GM21447 (cell line): Measurements from ENCODE around the gene SCUBE1.
A peak's percentile ranks its signal among the peaks of the same experiment; 100 is the strongest.

Source experiments
- ATAC-seq: cut with Tn5 transposase; IDR thresholded peaks from one replicate; pipeline ENCODE4 v1.9.1; 2021; ENCODE audit not compliant: unreplicated experiment

The SCUBE1 gene

DNA sequence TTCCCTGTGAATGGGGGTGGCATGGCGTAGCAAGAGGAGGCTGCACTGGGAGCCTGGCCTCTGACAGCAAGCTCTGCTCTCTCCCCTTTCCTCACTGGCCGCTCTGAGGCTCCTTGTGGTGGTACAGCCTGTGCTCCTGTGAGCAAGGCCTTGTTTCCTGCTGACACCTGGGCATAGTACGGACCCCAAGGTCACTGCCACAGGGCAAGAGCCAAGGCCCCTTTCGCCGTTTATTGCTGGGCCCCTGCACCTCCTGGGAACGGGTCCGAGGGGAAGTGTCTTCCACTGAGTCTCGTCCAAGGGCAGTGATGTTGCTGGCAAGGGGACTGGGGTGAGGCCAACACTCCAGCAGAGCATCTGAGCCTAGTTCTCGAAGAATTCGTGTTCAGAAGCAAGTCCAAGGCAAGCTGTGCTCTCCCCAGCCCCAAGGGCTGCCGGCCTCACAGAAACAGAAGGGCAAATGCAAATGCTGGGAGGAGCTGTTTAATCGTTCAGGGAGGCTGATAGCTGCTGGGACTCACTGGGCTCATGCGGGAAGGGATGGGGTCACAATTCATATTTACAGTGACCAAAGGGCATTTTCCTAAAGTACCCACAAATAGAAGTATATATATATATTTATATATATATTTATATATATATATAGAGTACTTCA lies 140.3 kb downstream of the SCUBE1 start:
- ATAC-seq = no peak

- no peak for ATAC-seq
Observed at GRCh38 chr22:43202326-43202725, 140.8 kb downstream of the SCUBE1 start.

- ATAC-seq = no peak
Observed at GRCh38 chr22:43201486-43202219, 141.5 kb downstream of the SCUBE1 start.

GRCh38 chr22:43200555-43200954 lies 142.6 kb downstream of the SCUBE1 start:
- ATAC-seq = no peak

- no peak for ATAC-seq
Observed at GRCh38 chr22:43200031-43200430, 143.1 kb downstream of the SCUBE1 start.

- ATAC-seq = no peak
Observed at GRCh38 chr22:43199541-43199940, 143.6 kb downstream of the SCUBE1 start.

DNA sequence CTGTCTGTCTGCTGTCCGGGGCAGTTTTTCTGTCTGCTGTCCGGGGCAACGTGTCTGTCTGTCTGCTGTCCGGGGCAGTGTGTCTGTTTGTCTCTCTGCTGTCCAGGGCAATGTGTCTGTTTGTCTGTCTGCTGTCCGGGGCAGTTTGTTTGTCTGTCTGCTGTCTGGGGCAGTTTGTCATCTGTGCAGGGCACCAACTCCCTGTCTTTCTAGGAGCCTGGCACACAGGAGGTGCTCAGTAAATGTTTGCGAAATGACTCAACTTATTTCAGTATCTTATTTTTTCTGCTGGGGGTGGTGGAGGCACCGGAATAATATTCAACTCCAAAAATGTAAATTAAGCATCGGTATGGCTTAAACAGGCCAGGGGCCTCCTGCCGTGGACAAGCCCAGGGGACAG lies 144.2 kb downstream of the SCUBE1 start:
- no peak for ATAC-seq

DNA sequence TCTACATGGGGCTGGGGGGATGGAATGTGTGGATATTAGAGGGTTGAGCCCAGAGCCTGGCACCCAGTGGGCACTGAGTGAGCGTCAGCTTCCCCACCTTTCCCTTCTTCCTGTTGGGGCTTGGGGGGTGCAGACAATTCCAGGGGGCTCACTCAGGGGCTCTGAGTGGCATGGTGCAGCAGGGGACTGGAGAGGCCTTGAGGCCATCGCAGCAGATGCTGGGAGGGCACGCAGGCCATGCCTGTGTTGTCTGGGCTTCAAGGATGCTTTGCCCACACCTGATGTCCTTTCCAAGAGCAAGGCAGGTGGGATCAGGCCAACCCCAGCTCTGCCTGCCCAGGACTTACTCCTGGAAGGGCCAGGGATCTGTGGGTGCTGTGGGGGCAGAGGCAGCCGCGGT lies 145.0 kb downstream of the SCUBE1 start:
- ATAC-seq = no peak

DNA sequence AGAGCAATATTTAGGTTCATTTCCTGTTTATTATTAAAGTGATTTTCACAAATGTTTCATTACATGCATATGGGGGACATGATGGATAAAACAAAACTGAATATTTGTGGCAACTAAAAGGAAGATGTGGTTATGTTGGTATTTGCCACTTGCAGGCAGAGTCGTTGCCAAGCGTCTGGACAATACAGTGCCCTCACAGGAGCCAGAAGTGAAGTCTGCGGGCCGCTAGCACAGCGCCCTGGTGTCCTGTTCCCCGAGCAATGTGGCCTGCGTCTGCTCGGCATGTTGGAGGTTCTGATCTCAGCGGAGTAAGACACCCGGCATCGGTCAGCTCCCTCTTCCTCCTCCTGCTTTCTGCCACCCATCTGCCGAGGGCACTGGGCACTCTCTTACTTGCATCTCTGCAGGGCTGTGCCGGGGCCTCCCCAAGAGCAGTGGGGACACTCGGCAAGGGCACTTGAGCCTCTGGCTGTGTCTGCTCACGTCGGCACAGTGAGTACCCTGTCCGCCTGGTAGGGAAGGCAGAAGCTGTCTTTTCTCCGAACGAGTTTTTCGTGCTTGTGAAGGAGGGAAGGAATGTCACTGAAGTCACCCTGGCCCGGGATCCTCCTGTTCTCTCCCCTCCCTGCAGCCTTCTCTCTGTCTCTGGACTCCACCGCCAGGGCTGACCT lies 145.8 kb downstream of the SCUBE1 start:
- ATAC-seq = no peak

- no peak for ATAC-seq
Observed at GRCh38 chr22:43191831-43192230, 151.3 kb downstream of the SCUBE1 start.

GRCh38 chr22:43188829-43189545 lies 154.2 kb downstream of the SCUBE1 start:
- ATAC-seq = no peak

- ATAC-seq = peak; percentile 72
Observed at GRCh38 chr22:43187171-43188099, 155.7 kb downstream of the SCUBE1 start.

DNA sequence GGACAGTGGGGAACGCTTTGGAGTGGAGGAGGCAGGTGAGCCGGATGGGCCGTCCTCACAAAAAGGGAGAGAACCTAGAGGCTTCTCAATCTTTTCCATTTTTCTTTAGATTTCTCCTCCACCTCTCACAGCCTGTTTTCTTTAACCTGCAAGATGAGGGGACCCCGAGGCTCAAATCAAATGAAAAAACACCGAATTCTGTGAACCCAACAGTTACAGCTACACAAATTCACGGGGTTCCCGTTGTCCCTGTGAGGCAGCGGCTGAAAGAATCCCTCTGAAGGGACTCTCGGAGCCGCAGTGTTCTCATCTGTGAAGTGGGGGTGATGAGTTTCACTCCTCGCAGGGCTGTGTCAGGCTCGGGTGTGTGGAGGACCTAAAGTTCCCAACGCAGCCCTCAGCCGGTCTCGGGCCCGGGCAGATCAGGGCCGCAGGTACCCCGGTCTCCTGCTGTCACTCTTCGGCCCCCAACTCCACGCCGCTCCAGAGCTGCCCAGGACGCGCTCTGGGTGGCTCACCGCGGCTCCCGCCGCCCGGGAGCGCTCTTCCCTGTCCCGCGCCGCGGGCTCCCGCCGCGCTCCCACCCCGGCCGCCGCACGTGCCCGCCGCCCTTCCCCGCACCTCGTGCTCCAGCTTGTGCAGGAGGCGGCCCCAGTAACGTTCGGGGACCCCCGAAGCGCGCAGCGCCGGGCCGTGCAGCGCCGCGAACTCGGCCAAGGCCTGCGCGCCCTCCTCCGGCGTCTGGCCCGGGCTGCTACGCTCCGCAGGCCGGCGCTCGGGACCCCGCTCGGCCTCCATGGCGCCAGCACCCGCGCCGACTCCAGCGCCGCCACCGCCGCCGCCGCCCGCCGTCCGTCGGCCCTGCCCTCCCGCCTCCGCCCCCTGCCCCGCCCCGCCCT lies 156.7 kb downstream of the SCUBE1 start, which contains the start of gene TTLL12:
TSS of gene TTLL12 (minus strand) at position 863 of the 899 bp plus-strand sequence. CDS start at position 798, 65 bp downstream.
- no peak for ATAC-seq

DNA sequence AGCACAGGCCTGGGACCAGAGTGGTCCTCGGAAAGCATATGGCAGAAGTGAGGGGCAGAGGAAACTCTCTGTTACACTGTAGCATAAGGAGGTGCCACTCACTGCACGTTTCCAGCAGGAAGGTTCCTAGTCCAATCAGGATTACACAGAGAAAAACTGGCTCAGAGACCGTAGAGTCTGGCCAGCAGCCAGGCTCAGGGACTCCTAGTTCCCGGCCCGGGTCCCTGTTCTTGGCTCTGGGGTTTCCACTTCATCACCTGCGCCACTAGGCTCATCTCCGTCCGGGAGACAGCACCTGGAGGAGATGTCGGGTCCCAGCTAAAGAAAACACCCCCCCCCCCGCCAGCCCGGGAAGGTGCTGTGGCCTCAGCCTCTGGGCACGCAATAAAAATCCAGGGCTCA lies 157.3 kb downstream of the SCUBE1 start:
- no peak for ATAC-seq

- ATAC-seq = no peak
Observed at GRCh38 chr22:43183496-43184277, 159.5 kb downstream of the SCUBE1 start.

DNA sequence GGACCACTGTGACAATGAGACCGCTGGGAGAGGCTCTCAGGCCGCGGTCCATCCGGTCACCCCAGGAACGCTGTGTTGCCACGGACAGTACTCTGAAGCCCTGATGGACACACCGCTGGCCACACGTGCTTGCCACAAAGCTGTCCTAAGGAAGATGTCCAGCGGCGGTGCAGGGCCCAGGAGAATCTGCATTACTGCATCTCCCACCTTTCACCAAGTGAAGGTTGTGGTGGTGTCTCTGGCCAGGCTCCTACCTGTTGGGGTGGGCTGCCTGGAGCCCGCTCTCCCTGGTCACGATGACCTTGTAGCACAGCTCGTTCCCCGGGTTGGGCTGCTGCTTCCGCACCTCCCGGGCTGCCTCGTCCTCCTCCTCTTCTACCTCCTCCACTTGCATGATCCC lies 160.4 kb downstream of the SCUBE1 start:
- no peak for ATAC-seq

DNA sequence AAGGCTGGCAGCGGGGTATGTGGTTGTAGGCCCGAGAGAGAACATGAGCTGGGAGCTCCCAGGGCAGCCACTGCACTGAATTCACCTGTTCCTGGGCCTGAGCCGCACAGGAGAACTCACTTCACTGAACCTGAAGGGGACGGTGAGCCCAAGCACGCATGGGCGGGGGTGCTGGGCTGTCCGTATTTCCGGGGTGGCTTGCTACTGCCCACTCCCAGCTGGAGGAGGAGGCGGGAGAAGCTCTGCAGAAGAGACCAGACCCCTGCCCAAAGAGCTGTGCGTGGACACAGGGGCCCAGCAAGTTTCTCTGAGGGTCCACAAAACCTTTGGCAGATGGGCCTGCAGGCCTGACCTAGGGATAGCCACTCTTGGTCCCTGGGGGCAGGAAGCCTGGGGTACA lies 161.1 kb downstream of the SCUBE1 start:
- ATAC-seq = no peak

DNA sequence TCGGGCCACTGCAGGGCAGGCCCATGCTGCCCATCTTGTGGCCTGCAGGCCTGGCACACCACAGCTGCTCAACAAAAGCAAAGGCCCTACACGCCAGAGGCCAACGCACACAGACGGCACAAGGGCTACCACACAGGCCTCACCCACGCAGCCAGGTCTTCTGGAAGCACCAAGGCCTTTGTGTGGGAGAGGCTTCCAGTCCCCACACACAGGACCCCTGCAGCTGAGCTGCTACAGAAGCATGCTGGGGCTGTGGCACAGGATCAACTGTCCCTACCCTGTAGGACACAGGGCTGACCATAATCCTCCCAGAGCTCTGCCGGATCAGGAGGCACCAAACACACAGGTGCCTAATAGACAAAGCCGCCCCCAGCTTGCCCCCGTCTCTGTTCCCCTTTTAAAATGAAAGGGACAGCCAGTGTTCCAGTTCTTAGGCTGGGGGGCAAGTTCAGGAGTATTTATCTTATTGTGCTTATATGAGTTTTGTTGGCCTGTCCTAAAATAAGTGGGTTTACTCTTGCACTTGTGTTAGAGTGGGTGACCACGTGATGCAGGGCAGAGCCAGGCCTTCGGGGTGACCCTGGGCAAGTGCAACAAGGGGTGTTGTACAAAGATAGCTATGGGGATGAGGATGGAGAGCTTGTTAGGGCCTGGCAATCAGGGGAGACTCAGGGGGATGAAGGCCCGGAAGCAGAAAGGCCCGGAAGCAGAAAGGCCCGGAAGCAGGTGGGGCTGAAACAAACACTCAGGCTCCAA lies 161.7 kb downstream of the SCUBE1 start:
- no peak for ATAC-seq
